ENCODE data around the gene TECPR2.

Gene TECPR2

DNA sequence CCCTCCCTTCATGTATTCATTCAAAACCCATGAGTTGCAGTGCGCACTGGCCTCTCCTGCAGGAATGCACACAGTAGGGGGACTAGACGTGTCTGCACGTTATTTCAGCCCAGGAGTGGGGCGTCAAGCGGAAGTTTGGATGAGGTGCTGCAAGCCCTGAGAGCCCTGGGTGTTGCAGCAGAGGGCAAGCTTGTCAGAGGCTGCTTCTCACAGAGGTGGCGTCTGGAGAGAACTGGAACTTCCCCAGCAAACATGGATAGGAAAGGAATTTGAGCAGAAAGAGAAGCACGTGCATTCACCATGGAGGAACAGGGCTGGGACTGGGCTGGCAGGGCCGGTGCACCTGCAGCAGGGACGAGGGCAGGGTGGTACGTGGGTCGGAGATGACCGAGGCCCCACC, 64.9 kb downstream of the TECPR2 start:
- DNase-seq, result no peak

DNA sequence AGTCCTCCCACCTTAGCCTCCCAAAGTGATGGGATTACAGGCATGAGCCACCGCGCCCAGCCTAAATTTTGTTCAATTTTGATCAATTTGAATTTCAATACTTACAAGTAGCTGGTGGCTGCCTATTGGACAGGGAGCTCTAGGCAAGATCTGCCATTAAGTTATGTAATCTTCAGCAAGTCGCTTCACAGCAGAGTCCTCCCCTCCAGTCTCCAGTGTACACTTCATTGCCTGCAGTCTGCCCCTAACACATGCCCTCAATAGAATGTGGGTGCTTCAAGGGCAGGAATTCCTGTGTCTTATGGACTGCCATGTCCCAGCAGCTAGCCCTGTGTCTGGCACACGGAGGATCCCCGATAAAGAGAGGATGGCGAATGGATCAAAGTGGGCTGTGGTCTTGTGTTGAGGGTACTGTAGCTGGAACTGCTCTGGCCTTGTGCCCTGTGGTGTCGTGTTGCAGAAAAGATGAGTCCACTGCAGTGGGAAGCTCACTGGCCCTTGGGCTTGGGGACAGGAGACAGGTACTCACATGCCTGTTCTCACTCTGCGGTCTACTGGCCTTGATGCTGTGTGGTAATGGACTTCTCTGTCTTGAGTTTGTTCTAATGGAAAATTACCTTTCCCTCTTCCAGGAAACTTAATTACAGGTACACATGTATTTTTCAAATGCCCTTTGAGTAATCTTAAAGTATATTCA, 67.6 kb downstream of the TECPR2 start:
- DNase-seq, result no peak

DNA sequence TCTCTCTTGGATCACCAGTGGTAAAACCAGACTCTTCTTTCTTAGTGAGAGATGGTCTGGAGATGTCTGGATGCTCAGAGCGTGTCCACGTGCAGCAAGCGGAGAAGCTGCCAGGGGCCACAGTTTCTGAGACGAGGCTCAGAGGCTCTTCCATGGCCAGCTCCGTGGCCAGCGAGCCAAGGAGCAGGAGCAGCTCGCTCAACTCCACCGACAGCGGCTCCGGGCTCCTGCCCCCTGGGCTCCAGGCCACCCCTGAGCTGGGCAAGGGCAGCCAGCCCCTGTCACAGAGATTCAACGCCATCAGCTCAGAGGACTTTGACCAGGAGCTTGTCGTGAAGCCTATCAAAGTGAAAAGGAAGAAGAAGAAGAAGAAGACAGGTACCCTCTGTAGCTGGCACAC, 69.0 kb downstream of the TECPR2 start:
- DNase-seq, result no peak

DNA sequence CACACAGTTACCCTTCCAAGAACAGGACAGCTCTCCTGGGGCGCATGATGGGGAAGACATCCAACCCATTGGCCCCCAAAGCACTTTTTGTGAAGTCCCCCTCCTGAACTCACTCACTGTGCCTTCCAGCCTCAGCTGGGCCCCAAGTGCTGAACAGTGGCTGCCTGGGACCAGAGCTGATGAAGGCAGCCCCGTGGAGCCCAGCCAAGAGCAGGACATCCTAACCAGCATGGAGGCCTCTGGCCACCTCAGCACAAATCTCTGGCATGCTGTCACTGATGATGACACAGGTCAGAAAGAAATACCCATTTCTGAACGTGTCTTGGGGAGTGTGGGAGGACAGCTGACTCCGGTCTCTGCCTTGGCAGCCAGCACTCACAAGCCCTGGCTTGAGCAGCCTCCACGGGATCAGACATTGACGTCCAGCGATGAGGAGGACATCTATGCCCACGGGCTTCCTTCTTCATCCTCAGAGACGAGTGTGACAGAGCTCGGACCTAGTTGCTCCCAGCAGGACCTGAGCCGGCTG, 72.0 kb downstream of the TECPR2 start:
- no peak for DNase-seq

DNA sequence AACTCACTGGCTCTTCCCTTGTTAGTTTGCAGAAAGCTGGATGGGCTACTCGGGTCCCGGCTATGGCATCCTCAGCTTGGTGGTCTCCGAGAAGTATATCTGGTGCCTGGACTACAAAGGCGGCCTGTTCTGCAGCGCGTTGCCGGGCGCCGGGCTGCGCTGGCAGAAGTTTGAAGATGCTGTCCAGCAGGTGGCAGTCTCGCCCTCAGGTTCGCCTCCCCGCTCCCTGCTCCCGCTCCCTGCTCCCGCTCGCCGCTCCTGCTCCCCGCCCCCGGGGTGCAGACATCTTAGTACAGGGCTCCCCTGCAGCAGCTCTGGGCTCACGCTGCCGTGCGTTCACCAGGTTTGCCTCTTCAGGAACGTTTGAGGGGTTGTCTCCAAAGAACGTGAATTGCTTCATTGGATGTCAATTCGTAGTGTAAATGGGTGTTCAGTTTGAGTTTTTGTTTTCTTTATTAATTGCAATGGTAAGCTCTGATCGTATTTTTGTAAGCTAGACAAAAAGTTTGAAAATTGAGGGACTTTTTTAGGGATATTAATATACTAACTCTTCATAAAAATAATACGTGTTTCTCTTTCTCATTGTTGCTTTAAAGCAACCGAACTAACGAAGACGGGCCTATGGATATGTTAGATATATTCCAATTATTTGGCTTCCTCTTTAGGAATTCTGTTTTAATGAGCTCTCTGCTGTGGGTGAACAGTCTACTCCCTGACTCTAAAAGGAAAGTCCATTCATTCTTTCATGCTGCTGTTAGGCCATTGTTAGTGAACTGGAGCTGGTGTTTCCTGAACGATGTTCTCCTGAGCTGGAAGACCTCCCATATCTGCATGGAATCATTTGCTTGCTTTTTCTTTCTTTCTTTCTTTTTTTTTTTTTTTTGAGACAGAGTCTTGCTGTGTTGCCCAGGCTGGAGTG, 75.5 kb downstream of the TECPR2 start:
- DNase-seq, result no peak

DNA sequence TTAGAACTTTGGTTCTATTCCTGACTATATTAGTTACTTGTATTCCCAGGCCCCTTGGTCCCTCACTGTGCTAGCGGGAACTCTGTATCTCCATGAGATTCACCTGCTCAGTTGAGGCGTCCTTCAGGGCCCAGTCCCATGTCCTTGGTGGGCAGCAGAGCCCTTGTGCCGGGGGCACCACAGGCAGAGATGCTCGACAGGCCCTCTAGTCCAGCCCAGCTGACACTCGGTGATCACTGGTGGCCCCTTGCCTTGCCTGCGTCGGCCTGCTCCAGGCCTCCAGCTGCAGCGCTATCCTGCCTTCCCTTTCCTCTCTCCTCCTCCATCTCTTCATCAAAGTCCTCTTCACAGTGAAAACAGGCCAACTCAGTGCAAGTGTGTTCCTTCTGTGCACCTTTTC, 76.8 kb downstream of the TECPR2 start:
- DNase-seq, result no peak

DNA sequence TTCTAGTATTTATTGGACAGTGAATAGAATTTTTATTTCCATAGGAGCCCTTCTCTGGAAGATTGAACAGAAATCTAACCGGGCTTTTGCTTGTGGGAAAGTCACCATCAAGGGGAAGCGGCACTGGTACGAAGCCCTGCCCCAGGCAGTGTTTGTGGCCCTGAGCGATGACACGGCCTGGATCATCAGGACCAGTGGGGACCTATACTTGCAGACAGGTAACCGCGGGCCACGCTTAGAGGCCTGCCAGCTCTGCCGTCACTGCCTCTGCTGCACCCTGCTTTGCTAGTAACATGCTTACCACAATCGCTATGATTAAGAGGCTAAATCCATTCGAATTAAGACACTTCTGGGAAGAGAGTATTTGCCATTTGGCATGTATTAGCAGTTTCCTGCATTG, 77.7 kb downstream of the TECPR2 start:
- DNase-seq, result no peak

DNA sequence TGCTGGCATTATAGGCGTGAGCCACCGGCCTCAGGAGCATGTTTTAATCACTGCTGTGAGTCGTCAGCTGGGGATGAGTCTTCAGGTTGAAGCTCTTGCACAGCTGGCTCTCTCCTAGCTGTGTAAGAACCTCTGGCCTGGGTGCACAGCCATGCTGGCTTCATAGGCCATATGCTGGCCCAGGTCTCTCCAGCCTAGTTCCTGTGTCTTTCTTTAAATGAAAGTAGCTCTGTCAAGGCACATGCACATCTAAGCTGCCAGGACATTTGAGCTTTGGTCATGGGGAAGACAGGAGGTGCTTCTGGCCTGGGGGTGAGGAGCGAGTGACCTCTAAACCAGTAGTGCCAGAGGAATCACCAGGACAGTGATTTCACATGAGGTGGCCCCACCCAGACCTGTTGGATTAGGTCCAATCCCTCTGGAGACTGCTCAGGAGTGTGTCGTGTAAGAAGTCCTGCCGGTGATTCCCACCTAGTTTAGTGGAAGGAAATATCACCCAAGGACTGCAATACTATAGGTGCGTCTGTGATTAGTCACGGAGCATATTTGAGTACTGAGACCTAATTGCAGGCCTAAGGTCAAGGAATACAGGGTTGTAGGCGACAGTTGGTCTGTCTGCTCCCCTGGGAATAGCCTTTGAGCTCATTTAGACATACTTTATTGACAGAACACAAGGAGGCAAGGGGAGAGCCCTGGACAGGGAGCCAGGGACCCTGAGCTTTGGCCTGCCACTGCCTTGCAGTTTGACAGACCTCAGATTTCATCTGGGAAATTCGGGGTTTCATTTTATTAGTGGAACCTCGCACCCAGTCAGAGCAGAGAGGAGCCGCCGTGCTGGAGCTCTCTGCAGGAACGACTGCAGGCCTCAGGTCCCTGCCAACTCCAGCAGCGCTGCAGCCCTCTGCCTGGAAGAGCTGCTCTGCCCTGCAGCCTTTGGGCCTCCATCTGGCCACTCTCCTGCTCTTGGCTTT, 79.8 kb downstream of the TECPR2 start:
- DNase-seq, result no peak

DNA sequence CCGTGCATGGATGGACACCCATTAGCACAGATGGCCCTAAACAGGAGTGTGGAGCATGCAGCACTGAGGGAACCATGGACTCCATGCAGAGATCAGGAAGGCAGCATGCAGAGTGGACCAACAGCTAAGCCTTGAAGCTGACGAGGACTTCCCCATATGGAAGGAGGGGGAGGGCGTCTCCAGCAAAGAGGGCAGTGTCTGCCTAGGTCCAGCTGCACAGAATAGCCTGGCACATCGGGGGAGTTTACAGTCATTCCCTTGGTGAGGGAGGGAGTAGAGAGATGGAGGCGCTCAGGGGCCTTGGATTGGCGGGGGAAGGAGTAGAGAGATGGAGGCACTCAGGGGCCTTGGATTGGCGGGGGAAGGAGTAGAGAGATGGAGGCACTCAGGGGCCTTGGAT, 82.3 kb downstream of the TECPR2 start:
- no peak for DNase-seq

DNA sequence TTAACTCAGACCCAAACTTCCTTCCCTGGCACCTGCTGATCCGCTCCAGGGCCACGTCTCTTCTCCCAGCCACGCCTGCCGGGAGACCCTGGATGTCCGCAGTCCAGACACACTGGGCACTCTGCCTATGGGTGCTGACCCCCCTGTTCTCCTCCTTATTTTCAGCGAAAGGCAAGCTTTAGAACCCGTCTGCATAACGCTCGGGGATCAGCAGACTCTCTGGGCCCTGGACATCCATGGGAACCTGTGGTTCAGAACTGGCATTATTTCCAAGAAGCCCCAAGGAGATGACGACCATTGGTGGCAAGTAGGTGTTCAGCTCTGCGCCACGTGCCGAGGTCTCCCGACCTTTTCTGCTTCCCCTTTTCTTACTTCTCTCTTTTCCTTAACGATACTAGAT, 82.9 kb downstream of the TECPR2 start:
- no peak for DNase-seq

DNA sequence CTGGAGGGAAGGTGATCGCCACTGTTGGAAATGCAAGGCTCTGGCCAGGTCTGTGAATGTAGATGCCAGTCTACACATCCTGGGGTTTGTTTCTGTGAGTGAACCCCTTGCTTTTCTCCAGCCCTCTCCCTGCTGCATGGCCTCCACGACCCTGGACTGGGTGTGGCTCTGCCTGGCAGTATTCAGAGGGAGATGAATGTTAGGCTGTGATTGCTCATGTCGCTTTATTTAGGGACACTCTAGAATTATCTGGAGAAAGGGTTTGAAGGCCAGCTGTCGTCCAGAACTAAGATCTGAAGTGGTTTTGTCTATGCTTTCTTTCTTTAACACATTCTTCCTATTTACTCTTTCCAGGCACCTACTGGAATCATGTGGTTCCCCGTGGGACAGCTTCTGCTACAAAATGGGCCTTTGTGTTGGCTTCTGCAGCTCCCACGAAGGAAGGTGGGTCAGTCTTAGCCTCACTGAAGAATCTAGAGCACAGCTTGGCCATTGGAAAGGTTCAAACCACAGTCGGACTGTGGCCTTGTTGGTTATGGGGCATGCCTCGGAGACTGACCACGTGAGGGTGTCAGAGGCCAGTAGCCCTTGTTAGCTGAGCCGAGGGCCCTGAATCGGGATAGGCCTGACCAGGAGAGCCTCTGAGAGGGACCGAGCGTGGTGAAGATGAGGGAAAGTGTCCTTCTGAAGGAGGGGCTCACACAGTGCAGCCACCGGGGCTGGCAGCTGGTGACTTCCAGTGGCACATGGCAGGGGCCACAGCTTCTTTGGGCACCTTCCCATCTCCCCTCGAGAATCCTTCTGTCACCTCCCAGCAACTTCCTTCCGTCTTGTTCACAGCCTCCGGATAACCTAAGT, 87.7 kb downstream of the TECPR2 start:
- no peak for DNase-seq

DNA sequence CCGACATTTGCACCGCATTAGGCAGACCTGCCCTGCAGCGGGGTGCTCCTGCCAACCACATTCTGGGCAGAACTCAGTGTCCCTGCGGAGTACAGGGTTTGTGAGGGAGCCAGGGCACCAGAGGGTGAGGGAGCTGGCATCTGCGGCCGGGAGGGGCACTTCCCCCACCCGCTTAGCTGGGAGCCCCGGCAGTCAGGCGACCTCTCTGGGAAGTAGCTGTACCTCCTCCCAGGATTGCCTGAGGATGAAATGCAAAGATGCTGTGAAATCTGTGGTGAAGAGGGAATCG, 88.3 kb downstream of the TECPR2 start:
- DNase-seq, result no peak

DNA sequence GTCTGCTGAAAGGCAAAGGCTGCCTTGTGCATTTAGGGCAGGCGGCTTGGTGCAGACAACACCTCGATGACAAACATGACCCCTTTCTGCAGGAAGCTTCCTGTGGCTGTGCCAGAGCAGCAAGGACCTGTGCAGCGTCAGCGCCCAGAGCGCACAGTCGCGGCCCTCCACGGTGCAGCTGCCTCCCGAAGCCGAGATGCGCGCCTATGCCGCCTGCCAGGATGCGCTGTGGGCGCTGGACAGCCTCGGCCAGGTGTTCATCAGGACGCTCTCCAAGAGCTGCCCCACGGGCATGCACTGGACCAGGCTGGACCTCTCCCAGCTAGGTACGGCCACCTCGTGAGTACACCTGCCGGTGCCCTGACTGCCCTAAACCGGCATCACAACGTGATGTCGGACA, 89.6 kb downstream of the TECPR2 start:
- DNase-seq, result no peak

DNA sequence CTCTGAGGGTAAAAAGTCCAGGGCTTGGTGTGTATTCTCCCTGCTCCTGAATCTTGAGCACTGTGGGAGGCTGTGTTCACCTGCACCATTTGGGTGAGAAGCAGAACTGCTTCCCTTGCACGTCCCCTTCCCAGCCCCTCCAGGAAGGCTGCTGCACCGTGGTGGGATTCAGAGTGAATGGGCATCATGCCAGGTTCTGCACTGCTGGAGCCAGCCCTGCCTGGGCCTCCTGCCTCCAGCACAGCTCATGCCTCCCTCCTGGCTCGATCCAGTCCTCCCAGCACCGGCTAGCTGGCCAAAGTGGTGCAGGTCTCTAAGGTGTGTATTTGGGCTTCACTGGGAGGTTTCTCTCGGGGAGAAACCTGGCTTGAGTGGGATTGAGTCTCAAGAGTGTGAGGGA, 92.0 kb downstream of the TECPR2 start:
- DNase-seq, result no peak

DNA sequence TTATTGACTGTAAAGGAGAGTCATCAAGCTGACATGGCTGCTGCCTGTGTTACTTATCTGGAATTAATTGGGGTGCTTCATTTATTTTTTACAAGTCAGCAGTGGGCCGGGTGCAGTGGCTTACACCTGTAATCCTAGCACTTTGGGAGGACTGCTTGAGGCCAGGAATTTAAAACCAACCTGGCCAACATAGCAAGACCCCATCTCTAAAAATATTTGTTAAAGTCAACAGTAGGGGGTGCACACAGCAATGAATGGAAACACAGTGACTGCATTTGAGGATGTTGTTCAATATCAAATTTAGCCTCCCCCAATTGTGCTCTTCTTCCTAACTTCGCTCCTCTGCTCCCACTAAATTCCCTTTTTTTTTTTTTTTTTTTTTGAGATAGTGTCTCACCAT, 94.8 kb downstream of the TECPR2 start:
- DNase-seq, result no peak

DNA sequence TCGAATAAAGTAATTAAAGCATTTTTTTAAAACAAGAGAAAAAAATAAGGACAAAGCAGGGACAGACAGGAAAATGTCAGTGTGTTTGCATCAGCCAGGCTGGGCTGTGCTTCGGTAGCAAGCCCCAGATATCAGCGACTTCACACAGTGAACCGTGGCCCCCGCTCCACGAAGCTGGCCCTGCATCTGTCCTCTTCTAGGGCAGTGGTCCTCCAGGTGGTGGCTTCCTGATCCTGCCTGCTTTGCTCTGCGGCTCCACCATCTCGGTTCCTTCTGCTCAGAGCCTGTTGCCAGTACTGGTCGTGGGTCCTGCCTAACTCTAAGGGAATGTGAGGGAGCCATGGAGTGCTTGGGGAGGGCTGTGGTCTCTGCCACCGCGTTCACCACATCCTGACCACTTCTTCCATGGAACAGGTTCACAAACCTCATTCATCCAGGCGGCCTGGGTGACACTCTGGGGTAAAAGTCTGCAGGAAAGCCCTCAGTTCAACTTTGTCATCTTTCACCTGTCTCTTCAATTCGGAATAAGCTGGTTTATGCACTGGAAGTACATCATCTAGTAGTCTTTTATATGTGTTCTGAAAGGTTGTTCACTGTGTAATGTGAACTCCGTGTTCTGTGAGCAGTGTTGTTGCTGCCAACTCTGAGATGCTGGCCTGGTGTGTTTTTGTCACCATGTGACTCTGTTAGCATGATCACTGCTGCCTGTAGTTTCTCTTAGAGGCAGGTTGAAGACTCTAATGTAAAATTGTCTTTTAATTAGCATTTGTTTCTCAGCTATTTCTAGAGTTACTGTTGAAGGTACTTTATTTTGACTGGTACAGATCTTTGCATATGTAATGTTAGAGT, 99.0 kb downstream of the TECPR2 start:
- no peak for DNase-seq

DNA sequence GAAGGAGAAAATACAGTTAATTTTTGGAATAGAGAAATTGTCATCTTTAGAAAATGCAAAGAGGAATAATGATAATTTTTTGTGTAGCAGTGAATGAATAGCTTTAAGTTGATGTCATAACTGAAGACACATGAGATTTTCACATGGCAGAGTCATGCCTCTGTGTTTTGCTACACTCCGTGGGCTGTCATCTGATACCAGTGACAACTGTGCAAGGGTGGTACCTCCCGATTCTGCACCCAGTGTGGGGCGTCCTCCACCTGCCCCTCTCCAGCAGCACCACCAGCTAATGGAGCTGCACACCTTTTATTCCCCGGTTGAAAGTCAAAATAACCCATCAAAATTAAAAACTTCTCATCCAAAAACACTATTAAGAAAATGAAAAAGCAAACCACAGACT, 99.7 kb downstream of the TECPR2 start:
- no peak for DNase-seq

DNA sequence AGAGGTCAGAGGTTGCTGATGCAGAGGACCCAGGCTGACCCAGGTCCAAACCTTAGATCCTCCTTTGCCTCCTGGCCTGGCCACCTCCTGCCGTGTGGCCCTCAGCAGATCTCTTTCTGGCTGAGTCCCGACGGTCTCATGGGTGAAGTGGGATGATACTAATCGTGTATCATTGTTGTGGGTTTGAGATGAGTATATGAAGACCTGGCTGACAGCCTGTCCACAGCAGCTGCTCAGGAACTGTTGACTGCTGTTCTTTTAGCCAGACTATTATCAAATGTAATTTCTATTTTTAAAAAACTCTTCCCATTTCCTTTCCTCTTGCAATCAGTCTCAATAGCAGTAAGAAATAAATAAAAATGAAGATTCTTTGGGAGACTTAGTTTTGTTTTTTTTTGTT, 101.3 kb downstream of the TECPR2 start:
- no peak for DNase-seq

DNA sequence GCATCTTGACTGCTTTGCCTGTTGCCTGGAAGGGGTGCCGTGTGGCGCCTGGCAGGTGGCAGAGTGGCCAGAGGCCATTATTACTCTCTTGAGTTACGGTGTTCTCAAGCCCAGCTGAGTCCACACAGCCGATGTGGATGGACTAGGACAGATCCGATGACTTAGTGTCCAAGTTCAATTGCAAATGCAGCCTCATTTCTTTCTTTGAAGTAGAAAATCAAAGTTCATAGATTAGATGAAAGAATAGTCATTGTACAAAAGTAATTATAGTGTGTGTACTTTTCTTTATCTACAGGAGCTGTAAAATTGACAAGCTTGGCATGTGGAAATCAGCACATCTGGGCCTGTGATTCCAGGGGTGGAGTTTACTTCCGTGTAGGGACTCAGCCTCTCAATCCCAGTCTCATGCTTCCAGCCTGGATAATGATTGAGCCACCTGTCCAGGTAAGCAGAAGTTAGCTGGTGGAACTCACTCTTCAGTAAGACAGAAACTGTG, 102.2 kb downstream of the TECPR2 start:
- DNase-seq, result no peak

DNA sequence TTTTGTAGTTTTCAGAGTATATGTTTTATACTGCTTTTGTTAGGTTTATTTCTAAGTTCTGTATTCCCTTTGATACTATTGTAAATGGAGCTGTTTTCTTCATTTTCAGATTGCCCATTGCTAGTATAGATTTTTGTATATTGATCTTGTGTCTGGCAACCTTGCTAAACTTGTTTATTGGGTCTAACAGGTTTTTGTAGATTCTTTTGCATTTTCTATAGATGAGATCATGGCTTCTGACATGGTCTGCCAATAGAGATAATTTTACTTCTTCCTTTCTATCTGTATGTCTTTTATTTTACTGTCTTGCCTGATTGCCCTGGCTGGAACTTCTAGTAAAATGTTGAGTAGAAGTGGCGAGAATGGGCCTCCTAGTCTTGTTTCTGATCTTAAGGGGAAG, 106.5 kb downstream of the TECPR2 start:
- no peak for DNase-seq

All from cortex of kidney (tissue), 1 donor.